Measurements from ENCODE around the gene COBLL1. TPM values are rescaled to one million over a fixed set of nuclear protein-coding genes. Genes with fewer than 3 reads are reported as not detected.

The COBLL1 gene
- total RNA-seq, 1 donor from 2014 or later: 18.6 TPM

GRCh38 chr2:164675027-164675426, 166.6 kb downstream of the COBLL1 start:
- no peak overlapping the region for H3K4me3 ChIP-seq (ENCODE audit: insufficient read depth, low read depth, low read length)
- no peak for FAIRE-seq
- Mint-ChIP-seq H3K9me3 (ENCODE audit: unreplicated experiment) (no peaks in the 10 kb centered on the region), H3K27me3 (ENCODE audit: low read depth, unreplicated experiment) (no peaks in the 10 kb centered on the region), H3K36me3 (ENCODE audit: low read depth, unreplicated experiment) (no peaks in the 10 kb centered on the region), H3K4me3 (ENCODE audit: unreplicated experiment) (no peak overlapping the region), H3K27ac (ENCODE audit: unreplicated experiment) (no peak overlapping the region), H3K4me1 (ENCODE audit: low read depth, unreplicated experiment) (peaks cover 5% of the 10 kb centered on the region)
- no peak overlapping the region for H3K9ac ChIP-seq (ENCODE audit: low read length)
- no peaks in the 10 kb centered on the region for H3K27me3 ChIP-seq (ENCODE audit: insufficient read depth, low read length)
- H3K36me3 ChIP-seq (ENCODE audit: insufficient read depth, low read length): no peaks in the 10 kb centered on the region
- DNase-seq (ENCODE audit: low read depth): no peak
- TF ChIP-seq EZH2 (IDR thresholded peaks at IDR 0.05; ENCODE audit: insufficient read depth, low read length): no peak
- TF ChIP-seq, protein P1, sequence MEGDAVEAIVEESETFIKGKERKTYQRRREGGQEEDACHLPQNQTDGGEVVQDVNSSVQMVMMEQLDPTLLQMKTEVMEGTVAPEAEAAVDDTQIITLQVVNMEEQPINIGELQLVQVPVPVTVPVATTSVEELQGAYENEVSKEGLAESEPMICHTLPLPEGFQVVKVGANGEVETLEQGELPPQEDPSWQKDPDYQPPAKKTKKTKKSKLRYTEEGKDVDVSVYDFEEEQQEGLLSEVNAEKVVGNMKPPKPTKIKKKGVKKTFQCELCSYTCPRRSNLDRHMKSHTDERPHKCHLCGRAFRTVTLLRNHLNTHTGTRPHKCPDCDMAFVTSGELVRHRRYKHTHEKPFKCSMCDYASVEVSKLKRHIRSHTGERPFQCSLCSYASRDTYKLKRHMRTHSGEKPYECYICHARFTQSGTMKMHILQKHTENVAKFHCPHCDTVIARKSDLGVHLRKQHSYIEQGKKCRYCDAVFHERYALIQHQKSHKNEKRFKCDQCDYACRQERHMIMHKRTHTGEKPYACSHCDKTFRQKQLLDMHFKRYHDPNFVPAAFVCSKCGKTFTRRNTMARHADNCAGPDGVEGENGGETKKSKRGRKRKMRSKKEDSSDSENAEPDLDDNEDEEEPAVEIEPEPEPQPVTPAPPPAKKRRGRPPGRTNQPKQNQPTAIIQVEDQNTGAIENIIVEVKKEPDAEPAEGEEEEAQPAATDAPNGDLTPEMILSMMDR (IDR thresholded peaks at IDR 0.05; ENCODE audit: insufficient read depth, low read depth, low read length): no peak
- H2AFZ ChIP-seq (ENCODE audit: low read depth, low read length): no peak overlapping the region
- no peak overlapping the region for H3K4me2 ChIP-seq (ENCODE audit: low read length)
- H3K79me2 ChIP-seq (ENCODE audit: insufficient read depth, low read length): no peaks in the 10 kb centered on the region
- no peaks in the 10 kb centered on the region for H3K9me3 ChIP-seq (ENCODE audit: insufficient read depth, low read depth, low read length)
- H3K27ac ChIP-seq (ENCODE audit: low read depth, low read length): no peak overlapping the region
- no peaks in the 10 kb centered on the region for H3K4me1 ChIP-seq (ENCODE audit: insufficient read depth, low read length)
- no peaks in the 10 kb centered on the region for H4K20me1 ChIP-seq (ENCODE audit: insufficient read depth, low read length)

DNA sequence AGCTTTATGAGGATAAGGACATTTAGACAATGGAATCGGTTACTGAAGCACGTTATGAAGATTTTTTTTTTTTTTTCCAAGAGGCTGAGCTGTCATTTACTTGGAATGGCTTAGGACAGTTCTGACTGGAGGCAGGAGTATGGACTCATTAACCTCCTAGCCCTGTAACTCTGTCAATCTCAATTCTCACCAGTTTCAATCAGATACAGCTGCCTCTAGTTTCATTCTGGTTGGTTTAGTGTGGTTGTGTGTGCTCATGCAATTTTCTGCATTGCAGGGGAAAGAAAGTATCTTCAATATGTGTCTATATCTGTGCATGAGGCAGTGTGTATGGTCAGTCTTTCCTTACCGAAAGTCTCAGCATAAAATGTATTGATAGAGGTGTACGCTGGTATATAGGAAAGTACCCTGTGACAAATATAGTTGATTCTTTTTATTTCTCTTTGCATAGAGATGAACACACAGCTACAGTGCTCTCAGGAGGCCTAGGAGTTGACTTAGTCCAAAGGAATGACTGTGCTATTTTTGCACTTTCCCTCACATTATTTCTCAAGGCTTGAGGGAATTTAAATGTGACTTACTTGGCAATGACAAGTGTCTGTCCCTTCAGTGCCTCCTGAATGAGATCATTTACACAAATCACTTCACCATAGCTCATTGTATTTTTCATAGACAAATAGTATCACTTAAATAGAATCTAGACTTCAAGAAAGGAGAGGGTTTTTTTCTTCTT, 169.8 kb downstream of the COBLL1 start:
- Histone ChIP-seq H3K4me2 (ENCODE audit: low read length) (no peak overlapping the region), H3K36me3 (ENCODE audit: insufficient read depth, low read length) (no peaks in the 10 kb centered on the region), H3K4me1 (ENCODE audit: insufficient read depth, low read length) (no peaks in the 10 kb centered on the region), H2AFZ (ENCODE audit: low read depth, low read length) (no peak overlapping the region), H3K9me3 (ENCODE audit: insufficient read depth, low read depth, low read length) (no peaks in the 10 kb centered on the region), H3K27ac (ENCODE audit: low read depth, low read length) (no peak overlapping the region), H3K9ac (ENCODE audit: low read length) (no peak overlapping the region), H3K79me2 (ENCODE audit: insufficient read depth, low read length) (no peaks in the 10 kb centered on the region), H4K20me1 (ENCODE audit: insufficient read depth, low read length) (no peaks in the 10 kb centered on the region), H3K4me3 (ENCODE audit: insufficient read depth, low read depth, low read length) (no peak overlapping the region), H3K27me3 (ENCODE audit: insufficient read depth, low read length) (no peaks in the 10 kb centered on the region)
- DNase-seq (ENCODE audit: low read depth): peak; percentile 39
- Mint-ChIP-seq H3K27me3 (ENCODE audit: low read depth, unreplicated experiment) (no peaks in the 10 kb centered on the region), H3K36me3 (ENCODE audit: low read depth, unreplicated experiment) (no peaks in the 10 kb centered on the region), H3K4me3 (ENCODE audit: unreplicated experiment) (no peak overlapping the region), H3K9me3 (ENCODE audit: unreplicated experiment) (no peaks in the 10 kb centered on the region), H3K27ac (ENCODE audit: unreplicated experiment) (peak overlapping the region; percentile 31), H3K4me1 (ENCODE audit: low read depth, unreplicated experiment) (peaks cover 5% of the 10 kb centered on the region)
- TF ChIP-seq, protein P1 (IDR thresholded peaks at IDR 0.05; ENCODE audit: insufficient read depth, low read depth, low read length): no peak
- no peak for TF ChIP-seq EZH2 (IDR thresholded peaks at IDR 0.05; ENCODE audit: insufficient read depth, low read length)
- peak; percentile 67 for FAIRE-seq

DNA sequence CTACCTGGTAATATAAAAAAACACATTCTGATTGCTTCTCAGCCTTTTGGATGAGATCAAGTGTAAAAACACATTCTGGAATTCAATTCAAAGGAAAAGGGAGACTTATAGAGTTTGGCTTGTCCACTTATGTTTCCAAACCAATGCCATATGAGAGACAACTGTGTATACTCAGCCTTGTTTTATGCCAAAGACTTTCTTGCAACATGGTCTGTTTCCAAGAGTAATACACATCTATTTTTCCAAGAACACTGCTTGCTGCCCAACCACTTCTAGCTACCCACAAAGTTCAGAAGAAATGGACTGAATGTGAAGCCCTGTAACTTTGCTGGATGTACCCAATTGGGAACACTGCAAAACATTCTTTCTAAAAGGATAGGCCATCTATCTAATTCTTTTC, 172.3 kb downstream of the COBLL1 start:
- Mint-ChIP-seq H3K9me3 (ENCODE audit: unreplicated experiment) (peaks cover 3% of the 10 kb centered on the region), H3K36me3 (ENCODE audit: low read depth, unreplicated experiment) (no peaks in the 10 kb centered on the region), H3K4me3 (ENCODE audit: unreplicated experiment) (no peak overlapping the region), H3K27me3 (ENCODE audit: low read depth, unreplicated experiment) (no peaks in the 10 kb centered on the region), H3K27ac (ENCODE audit: unreplicated experiment) (no peak overlapping the region), H3K4me1 (ENCODE audit: low read depth, unreplicated experiment) (peaks cover 5% of the 10 kb centered on the region)
- no peak overlapping the region for H3K4me3 ChIP-seq (ENCODE audit: insufficient read depth, low read depth, low read length)
- no peaks in the 10 kb centered on the region for H3K79me2 ChIP-seq (ENCODE audit: insufficient read depth, low read length)
- H3K9me3 ChIP-seq (ENCODE audit: insufficient read depth, low read depth, low read length): no peaks in the 10 kb centered on the region
- TF ChIP-seq, protein P1 (IDR thresholded peaks at IDR 0.05; ENCODE audit: insufficient read depth, low read depth, low read length): no peak
- no peak for TF ChIP-seq EZH2 (IDR thresholded peaks at IDR 0.05; ENCODE audit: insufficient read depth, low read length)
- FAIRE-seq: peak; percentile 26
- H3K27me3 ChIP-seq (ENCODE audit: insufficient read depth, low read length): no peaks in the 10 kb centered on the region
- H4K20me1 ChIP-seq (ENCODE audit: insufficient read depth, low read length): no peaks in the 10 kb centered on the region
- DNase-seq (ENCODE audit: low read depth): no peak
- H3K4me1 ChIP-seq (ENCODE audit: insufficient read depth, low read length): no peaks in the 10 kb centered on the region
- H3K36me3 ChIP-seq (ENCODE audit: insufficient read depth, low read length): no peaks in the 10 kb centered on the region
- no peak overlapping the region for H3K9ac ChIP-seq (ENCODE audit: low read length)
- H3K27ac ChIP-seq (ENCODE audit: low read depth, low read length): no peak overlapping the region
- H3K4me2 ChIP-seq (ENCODE audit: low read length): no peak overlapping the region
- no peak overlapping the region for H2AFZ ChIP-seq (ENCODE audit: low read depth, low read length)
